ENCODE data around the gene RTEL1.

RTEL1 gene

DNA sequence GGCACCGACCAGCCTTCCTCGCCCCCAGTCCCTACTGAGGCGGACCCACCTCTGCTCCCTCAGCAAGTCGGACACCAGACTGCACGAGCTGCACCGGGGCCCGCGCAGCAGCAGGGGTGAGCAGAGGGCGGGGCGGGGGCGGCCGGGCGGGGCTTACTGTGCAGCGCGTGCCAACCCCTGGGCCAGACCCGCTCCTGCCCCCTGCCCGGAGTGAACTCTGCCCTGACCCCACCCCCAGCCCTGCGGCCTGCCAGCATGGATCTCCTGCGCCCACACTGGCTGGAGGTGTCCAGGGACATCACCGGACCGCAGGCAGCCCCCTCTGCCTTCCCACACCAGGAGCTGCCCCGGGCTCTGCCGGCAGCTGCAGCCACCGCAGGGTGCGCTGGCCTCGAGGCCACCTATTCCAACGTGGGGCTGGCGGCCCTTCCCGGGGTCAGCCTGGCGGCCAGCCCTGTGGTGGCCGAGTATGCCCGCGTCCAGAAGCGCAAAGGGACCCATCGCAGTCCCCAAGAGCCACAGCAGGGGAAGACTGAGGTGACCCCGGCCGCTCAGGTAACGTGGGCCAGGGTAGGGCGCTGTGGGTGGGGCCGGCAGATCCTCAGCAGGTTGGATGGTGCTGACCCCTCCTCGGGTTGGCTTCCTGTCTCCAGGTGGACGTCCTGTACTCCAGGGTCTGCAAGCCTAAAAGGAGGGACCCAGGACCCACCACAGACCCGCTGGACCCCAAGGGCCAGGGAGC lies 80.0 kb downstream of the RTEL1 start:
- no peak for DNase-seq (ENCODE audit: low read depth in 1 of 2, low spot score in 1 of 2)

DNA sequence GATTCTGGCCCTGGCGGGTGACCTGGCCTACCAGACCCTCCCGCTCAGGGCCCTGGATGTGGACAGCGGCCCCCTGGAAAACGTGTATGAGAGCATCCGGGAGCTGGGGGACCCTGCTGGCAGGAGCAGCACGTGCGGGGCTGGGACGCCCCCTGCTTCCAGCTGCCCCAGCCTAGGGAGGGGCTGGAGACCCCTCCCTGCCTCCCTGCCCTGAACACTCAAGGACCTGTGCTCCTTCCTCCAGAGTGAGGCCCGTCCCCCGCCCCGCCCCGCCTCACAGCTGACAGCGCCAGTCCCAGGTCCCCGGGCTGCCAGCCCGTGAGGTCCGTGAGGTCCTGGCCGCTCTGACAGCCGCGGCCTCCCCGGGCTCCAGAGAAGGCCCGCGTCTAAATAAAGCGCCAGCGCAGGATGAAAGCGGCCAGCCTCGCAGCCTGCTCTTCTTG lies 80.6 kb downstream of the RTEL1 start:
- DNase-seq (ENCODE audit: low read depth in 1 of 2, low spot score in 1 of 2) = no peak

DNA sequence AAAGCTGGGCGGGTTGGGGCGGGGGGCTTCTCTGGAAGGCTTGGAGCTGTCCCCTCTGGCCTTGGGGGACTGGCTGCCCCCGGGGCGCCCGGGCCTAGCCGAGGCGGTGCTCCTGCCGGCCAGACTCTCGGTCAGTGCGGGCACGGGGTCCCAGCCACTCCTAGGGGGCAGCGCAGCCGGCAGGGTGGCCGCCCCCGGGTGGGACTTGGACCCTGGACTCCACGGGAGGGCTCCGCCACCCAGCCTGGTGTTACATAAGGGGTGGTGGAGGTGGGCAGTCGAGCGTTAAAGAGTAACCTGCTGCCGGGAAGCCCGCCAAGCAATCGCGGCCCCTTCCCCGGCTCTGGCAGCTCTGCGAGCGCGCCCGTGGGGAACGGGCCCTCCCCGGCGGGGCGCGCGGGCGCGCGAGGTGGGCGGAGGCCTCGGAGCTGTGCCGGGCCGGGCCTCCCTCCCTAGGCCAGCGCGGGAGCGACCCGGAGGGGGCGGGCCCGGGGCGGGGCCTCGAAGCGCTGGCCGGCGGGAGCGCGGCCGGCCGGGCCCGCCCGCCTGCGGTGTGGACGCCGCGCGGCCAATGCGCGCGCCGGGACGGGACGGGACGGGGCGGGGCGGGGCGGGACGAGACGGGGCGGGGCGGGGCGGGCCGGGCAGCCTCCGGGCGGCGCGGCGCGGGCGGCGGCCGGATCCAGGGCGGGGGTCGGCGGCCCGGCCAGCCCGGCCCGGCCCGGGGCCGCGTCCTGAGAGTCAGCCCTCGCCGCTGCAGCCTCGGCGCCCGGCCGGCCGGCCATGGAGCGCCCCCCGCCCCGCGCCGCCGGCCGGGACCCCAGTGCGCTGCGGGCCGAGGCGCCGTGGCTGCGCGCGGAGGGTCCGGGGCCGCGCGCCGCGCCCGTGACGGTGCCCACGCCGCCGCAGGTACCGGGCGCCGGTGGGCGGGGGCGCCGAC lies 81.3 kb downstream of the RTEL1 start, which contains the start of gene SLC2A4RG:
Gene SLC2A4RG, plus strand, starts transcription at position 647 of the 940 bp plus-strand sequence. Its CDS starts 137 bp downstream, at position 784.
- peak in 1 of 2 donors; percentile 43 for DNase-seq (ENCODE audit: low read depth in 1 of 2, low spot score in 1 of 2)

DNA sequence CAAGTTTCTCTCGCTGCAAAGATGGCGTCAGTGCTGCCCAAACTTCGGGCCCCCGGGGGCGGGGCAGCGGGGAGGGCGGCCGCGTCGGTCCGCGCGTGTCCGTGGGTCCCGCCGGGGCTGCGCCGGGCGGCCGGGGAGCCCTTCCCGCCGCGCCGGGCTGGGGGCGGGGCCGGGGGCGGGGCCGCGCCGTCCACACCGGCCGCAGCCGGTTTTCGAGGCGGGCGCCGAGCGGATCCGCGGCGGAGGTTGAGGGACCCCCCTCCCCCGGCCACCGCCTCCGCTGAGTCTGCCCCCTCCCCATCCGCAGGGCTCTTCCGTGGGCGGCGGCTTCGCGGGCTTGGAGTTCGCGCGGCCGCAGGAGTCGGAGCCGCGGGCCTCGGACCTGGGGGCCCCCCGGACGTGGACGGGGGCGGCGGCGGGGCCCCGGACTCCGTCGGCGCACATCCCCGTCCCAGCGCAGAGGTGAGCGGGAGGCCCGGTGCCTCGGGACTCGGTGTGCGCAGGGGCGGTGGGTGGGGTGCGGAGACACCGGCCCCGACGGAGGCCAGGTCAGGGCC lies 82.0 kb downstream of the RTEL1 start:
- no peak for DNase-seq (ENCODE audit: low read depth in 1 of 2, low spot score in 1 of 2)

DNA sequence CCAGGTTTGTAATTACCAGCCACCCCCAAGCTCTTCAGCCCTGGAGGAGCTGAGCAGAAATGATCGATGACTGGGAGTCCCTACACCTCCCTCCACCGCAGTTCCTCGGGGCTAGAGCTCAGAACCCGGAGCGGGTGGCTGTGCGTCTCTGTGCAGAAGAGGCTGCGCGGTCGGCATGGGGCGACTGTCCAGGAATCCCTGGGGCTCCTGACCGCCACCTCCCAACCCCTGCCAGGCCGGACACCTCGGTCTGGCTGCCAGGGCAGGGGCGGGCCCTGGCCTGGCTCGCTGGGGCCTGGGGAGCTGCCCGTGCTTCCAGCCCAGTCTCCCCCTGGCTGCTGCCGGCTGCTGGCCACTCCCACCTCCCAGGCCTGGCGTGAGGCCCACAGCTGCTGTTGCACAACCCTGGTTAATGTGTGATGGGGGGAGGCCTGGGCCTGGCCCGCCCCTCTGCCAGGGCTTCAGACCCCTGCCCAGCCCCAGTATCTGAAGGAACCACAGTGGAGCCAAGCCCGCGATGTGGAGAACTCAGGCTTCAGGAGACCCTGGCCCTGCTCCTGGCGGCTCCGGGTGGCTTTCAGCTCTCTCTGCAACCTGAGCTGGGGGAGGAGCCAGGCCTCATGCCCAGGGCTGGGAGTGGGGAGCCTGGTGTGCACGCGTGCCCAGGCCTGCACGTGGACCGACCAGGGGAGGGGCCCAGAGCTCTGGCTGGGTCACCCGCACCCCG lies 82.7 kb downstream of the RTEL1 start:
- no peak for DNase-seq (ENCODE audit: low read depth in 1 of 2, low spot score in 1 of 2)

DNA sequence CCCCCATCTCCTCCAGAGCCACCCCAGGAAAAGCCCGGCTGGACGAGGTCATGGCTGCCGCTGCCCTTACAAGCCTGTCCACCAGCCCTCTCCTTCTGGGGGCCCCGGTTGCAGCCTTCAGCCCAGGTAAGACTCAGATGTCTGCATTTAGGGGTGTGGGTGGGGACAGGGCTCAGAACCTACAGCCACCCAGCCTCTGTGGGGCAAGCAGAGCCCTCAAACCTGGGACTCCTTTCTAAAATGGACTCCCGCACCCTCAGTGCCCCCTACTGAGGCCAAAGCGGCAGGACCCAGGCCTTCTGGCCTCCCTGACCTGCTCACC lies 83.2 kb downstream of the RTEL1 start:
- no peak for DNase-seq (ENCODE audit: low read depth in 1 of 2, low spot score in 1 of 2)

DNA sequence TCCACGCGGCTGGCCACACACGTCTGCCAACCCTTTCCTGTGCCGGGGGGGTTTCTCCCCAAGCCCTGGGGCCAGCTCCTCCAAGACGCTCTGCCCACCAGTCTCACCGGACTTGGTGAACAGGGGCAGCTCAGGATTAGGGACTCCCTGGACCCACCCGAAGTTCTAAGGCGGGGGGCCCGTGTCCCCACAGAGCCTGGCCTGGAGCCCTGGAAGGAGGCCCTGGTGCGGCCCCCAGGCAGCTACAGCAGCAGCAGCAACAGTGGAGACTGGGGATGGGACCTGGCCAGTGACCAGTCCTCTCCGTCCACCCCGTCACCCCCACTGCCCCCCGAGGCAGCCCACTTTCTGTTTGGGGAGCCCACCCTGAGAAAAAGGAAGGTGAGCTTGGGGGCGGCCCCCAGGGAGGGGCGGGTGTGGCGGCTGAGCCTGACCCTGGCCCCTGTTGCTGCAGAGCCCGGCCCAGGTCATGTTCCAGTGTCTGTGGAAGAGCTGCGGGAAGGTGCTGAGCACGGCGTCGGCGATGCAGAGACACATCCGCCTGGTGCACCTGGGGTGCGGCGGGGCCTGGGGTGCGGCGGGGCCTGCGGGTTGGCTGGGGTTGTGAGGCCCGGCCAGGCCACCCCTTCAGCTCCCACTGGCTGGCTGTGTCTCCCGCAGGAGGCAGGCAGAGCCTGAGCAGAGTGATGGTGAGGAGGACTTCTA lies 83.7 kb downstream of the RTEL1 start:
- DNase-seq (ENCODE audit: low read depth in 1 of 2, low spot score in 1 of 2) = no peak

DNA sequence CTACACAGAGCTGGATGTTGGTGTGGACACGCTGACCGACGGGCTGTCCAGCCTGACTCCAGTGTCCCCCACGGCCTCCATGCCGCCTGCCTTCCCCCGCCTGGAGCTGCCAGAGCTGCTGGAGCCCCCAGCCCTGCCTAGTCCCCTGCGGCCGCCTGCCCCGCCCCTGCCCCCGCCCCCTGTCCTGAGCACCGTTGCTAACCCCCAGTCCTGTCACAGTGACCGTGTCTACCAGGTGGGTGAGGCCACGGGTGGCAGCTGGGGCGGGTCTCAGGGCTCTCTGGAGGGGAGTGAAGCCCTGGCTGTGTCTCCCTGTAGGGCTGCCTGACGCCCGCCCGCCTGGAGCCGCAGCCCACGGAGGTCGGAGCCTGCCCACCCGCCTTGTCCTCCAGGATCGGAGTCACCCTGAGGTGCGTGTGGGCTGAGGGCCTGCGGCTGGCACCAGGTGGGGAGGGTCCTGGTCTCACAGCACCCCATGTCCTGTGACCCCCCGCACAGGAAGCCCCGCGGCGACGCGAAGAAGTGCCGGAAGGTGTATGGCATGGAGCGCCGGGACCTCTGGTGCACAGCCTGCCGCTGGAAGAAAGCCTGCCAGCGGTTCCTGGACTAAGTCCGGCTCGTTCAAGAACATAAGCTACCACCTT lies 84.4 kb downstream of the RTEL1 start:
- no peak for DNase-seq (ENCODE audit: low read depth in 1 of 2, low spot score in 1 of 2)

DNA sequence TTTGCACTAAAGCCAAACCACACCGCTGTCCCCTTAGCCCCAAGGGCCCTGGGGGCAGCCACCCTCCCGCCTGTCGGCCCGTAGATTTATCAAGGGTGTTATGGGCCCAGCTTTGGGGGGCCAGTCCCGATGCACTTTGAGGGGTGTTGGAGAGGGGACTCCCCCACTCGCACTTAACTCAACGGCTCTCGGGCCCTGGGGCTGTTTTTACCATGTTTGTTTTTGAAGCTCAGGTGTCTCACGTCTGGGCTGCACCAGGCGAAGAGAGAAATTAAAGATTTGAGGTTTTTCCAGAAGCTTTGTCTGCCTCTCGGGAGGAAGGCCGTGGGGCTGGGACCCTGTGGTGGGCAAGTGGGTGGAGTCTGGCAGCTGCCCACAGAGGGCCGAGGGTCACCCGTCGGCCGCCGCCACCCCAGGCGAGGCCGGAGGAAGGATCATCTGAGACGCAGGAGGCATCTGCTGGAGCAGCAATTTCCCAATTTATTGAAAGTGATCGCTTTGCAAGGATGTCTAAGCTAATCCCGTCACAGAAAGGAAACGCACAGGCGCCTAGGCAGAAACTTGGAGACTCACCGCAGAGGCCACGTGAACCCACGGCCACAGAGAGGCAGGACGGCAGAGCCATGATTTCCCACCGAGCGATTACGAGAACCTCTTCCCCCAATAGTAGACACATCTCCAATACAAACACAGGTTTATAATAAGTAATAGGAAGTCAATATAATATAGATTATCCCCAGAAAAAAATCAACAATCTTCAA lies 85.3 kb downstream of the RTEL1 start:
- DNase-seq (ENCODE audit: low read depth in 1 of 2, low spot score in 1 of 2) = no peak

DNA sequence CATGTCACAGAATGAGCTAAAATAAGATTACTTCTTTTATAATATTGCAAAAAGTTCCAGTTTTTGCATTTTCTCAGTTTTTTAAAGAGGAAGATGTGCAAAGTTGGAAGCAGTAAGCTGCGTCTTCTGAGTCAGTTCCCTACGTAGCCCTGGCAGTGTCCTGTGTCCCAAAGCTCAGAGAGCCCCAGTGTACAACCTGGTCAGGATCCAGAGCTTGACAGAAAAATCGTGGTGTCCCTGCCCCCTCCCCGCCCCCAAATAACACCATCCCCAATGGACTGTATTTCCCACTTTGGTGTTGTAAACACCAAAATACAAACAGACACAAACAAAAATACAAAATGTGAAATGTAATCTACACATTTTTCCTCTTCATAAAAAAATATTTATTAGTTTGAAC lies 86.0 kb downstream of the RTEL1 start:
- DNase-seq (ENCODE audit: low read depth in 1 of 2, low spot score in 1 of 2) = no peak

DNA sequence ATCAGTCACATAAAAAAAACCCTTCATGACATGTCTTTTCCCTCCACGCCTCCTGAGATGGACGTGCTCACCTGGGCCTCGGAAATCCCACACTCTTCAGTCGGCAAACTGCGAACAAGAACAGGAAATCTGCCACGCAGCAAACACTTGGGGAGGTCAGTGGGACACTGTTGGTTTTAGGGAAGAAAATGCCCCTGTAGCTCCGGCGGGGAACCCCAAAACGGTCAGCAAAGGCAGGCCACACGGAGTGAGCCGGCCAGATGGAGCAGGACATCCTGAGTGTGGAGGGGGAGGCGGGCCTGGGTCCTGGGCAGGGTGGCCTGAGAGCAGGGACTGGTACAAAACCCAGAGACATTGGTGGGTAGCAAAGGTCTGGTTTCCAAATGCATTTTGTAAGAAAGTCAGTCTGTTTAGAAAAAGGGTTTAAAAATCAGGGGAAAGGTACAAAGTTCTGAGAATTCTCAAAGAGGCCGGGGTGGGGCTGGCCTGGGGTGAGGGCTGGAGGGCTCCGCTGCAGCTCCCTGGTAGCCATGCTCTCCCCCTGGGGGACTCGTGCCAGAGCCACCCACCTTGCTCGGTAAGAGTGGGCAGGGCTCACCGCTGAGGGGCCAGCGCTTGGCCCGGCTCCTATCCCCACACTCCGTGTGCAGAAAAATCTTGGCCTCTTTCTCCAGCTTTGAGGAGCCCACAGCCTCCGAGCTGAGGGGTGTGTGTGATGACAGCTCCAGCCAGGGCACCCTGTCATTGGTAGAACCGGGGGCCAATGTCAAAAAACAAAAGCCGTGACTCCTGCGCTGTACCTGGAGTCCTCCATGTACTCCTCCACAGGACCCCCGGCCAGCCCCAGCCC lies 86.7 kb downstream of the RTEL1 start:
- DNase-seq (ENCODE audit: low read depth in 1 of 2, low spot score in 1 of 2) = no peak

DNA sequence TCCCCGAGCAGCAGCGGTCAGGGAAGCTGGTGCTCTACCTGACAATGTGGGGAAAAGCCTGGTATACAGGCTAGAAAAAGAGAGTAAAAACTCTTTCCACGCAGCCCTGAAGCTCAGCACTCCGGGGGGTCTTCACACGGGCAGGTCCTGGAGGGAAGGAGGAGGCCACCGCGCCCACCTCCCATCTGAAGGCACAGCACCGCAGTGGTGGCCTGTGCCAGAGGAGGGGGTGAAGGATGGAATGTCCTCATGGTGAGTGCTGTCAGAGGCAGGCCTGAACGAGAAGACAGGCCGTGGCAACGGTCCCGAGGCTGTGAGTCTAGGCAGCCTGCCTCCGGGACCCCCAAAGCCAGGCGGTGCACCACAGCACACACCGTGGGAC lies 87.3 kb downstream of the RTEL1 start:
- DNase-seq (ENCODE audit: low read depth in 1 of 2, low spot score in 1 of 2) = no peak

Measured in activated CD4-positive, alpha-beta T cell treated with anti-CD3 and anti-CD28 coated beads, Interleukin-2, amount 50 U/mL, for 24 hours (primary cell).